Esophagus muscularis mucosa (tissue), 4 donors: Measurements from ENCODE around the gene REXO2. TPM values are rescaled to one million over a fixed set of nuclear protein-coding genes. Genes with fewer than 3 reads are reported as not detected.

Experiments
- DNase-seq: peaks from one replicate; pipeline ENCODE4 v3.0.0-alpha.2; 2017; ENCODE audit errors: extremely low spot score
- H3K27ac ChIP-seq, 4 donors: fragments of 200-600 bp; sonication (generic); replicated peaks in 1 of 4; 1 replicate in 3 of 4; 2 replicates in 1 of 4; pipeline ENCODE4 v1.5.1; 2016 to 2019; ENCODE audit warnings: mild to moderate bottlenecking in 1 of 4
- H3K27me3 ChIP-seq, 4 donors: fragments of 200-600 bp; sonication (generic); one replicate each; pipeline versions ENCODE4 v1.5.1 to v1.6.0; 2016 to 2019
- H3K36me3 ChIP-seq, 4 donors: fragments of 200-600 bp; sonication (generic); one replicate each; pipeline ENCODE4 v1.5.1; 2016 to 2019
- H3K4me1 ChIP-seq, 4 donors: fragments of 200-600 bp; sonication (generic); one replicate each; pipeline ENCODE4 v1.5.1; 2016 to 2019
- H3K4me3 ChIP-seq, 4 donors: fragments of 200-600 bp; sonication (generic); 1 replicate in 2 of 4; 2 replicates in 2 of 4; pipeline ENCODE4 v1.5.1; 2016 to 2019; ENCODE audit warnings: mild to moderate bottlenecking in 4 of 4, moderate library complexity in 1 of 4
- H3K9me3 ChIP-seq, 4 donors: fragments of 200-600 bp; sonication (generic); 1 replicate in 3 of 4; 2 replicates in 1 of 4; pipeline ENCODE4 v1.5.1; 2016 to 2019
- CTCF ChIP-seq, 3 experiments: fragments of 200-600 bp in 2 of 3; fragments of 450-650 bp in 1 of 3; sonication (generic) in 2 of 3; IDR thresholded peaks; one replicate each; pipeline ENCODE4 v1.5.1; 2017 to 2019; ENCODE audit warnings: antibody characterized with exemption in 3 of 3, mild to moderate bottlenecking in 2 of 3, moderate library complexity in 1 of 3
- EP300 ChIP-seq: sonication (generic); formaldehyde crosslinking; IDR thresholded peaks from one replicate; pipeline ENCODE4 v1.6.1; 2017; ENCODE audit warnings: antibody characterized with exemption
- POLR2A ChIP-seq: fragments of 450-650 bp; IDR thresholded peaks from one replicate; pipeline ENCODE4 v1.6.1; 2017; ENCODE audit warnings: antibody characterized with exemption, moderate library complexity, mild to moderate bottlenecking, low read depth
- POLR2AphosphoS5 ChIP-seq, 2 donors: sonication (generic); formaldehyde crosslinking; IDR thresholded peaks; one replicate each; pipeline ENCODE4 v1.6.1; 2017; ENCODE audit warnings: antibody characterized with exemption in 2 of 2
- WGBS: methylation state at CpG from one replicate; pipeline ENCODE4 v1.1.5; 2018; 5-methylcytosine and 5-hydroxymethylcytosine counted together
- intact Hi-C: fragments of 100-400 bp; cut with DNase I; formaldehyde crosslinking; loops from one replicate; pipeline ENCODE4 v1.15.1; 2023
- total RNA-seq, 4 donors: library from RNA; depleted of rRNA; stranded (reverse); fragments of >200 nt; gene quantifications; one replicate each; pipeline versions ENCODE4 v1.1.0 to v1.2.1, GENCODE V29; 2016

REXO2 gene
- total RNA-seq, 4 donors from 2014 or later: 95.1 to 152 (median 142) TPM

DNA sequence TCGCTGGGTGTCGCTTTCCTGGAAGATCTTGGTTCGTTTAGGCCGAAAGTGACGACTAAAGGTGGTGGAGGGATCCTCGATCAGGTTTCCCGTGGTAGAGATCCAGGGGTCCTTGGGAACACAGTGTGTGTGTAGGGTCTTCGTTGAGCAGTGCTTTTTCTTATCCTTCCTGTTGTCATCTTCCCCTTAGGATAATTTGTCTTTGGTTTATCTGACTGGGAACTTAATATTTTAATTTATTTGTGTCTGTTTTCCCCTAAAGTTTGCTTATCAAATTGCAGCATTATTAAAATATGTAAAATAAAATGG is 38.4 kb upstream of the REXO2 start:
- peaks cover 42 to 70% (median 61%) of the 10 kb centered on the region in 4 donors for H3K4me1 ChIP-seq
- intact Hi-C loops: loop anchor here (2.0 to 5.0 kb wide), 2 partner anchors 38 to 54 kb away; partner anchors contain the start of gene REXO2

GRCh38 chr11:114401311-114401710 is 38.0 kb upstream of the REXO2 start:
- Histone ChIP-seq H3K27ac (peak overlapping the region; percentile 95 to 98 (median 98)), H3K4me1 (peaks cover 42 to 70% (median 61%) of the 10 kb centered on the region in 4 donors), H3K9me3 (no peaks in the 10 kb centered on the region), H3K36me3 (peaks cover 0 to 14% (median 8%) of the 10 kb centered on the region in 4 donors), H3K4me3 (peak overlapping the region; percentile 73 to 88 (median 78)), H3K27me3 (no peaks in the 10 kb centered on the region)
- 3% methylated on average over 4 of the region's 4 CpGs for WGBS
- intact Hi-C loops: loop anchor here (2.0 to 5.0 kb wide), 2 partner anchors 37 to 54 kb away; partner anchors contain the start of gene REXO2
- no peak for DNase-seq
- TF ChIP-seq POLR2A (no peak), POLR2AphosphoS5 (IDR thresholded peaks at IDR 0.05) (no peak), EP300 (no peak), CTCF (IDR thresholded peaks at IDR 0.05) (no peak)

More for the DNA sequence above, 38.4 kb upstream of the REXO2 start:
- Histone ChIP-seq H3K36me3 (peaks cover 0 to 9% (median 3%) of the 10 kb centered on the region in 4 donors), H3K27ac (peak overlapping the region; percentile 95 to 98 (median 98)), H3K9me3 (no peaks in the 10 kb centered on the region), H3K27me3 (no peaks in the 10 kb centered on the region), H3K4me3 (peak overlapping the region; percentile 73 to 88 (median 78))
- DNase-seq: no peak
- TF ChIP-seq CTCF (IDR thresholded peaks at IDR 0.05) (no peak), POLR2AphosphoS5 (IDR thresholded peaks at IDR 0.05) (no peak), EP300 (no peak), POLR2A (no peak)
- 0% methylated on average over 8 of the region's 8 CpGs for WGBS

- intact Hi-C loops: no loop called here
- 98% methylated on average over 4 of the region's 4 CpGs for WGBS
Measured at GRCh38 chr11:114412946-114413345, 26.3 kb upstream of the REXO2 start.

DNA sequence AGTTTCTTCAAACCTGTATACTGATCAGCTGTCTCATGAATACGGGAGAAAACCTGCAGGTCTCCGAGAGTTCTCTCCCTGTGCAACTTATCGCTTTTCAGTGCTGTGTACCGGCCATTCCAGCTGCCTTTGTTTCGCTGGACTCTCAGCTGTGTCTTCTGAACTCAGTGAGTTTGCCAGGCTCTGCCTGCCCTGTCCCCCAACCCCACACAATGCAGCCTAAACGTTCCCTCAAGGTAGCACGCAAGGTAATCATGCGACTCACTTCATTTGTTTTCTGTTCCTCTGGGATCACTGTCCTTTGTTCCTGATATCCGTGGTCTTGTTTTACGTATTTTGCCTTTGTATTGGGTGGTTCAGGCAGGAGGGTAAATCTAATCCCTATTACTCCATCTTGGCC is 25.3 kb upstream of the REXO2 start:
- intact Hi-C loops: no loop called here
- H3K27me3 ChIP-seq: no peaks in the 10 kb centered on the region
- H3K4me3 ChIP-seq: no peak overlapping the region
- H3K27ac ChIP-seq: no peak overlapping the region
- TF ChIP-seq CTCF (IDR thresholded peaks at IDR 0.05) (no peak), POLR2AphosphoS5 (IDR thresholded peaks at IDR 0.05) (no peak), EP300 (no peak), POLR2A (no peak)
- H3K9me3 ChIP-seq: no peaks in the 10 kb centered on the region
- no peaks in the 10 kb centered on the region for H3K4me1 ChIP-seq
- DNase-seq: no peak
- H3K36me3 ChIP-seq: peaks cover 7 to 30% (median 19%) of the 10 kb centered on the region in 4 donors
- WGBS: 94% methylated on average over 10 of the region's 10 CpGs

More at GRCh38 chr11:114412946-114413345, 26.3 kb upstream of the REXO2 start:
- DNase-seq: no peak
- no peak overlapping the region for H3K27ac ChIP-seq
- peaks cover 9 to 40% (median 21%) of the 10 kb centered on the region in 4 donors for H3K36me3 ChIP-seq
- H3K4me3 ChIP-seq: no peak overlapping the region
- H3K9me3 ChIP-seq: no peaks in the 10 kb centered on the region
- no peaks in the 10 kb centered on the region for H3K27me3 ChIP-seq
- H3K4me1 ChIP-seq: no peaks in the 10 kb centered on the region
- no peak for TF ChIP-seq POLR2A

GRCh38 chr11:114416441-114416961 is 22.8 kb upstream of the REXO2 start:
- no peak for TF ChIP-seq CTCF (IDR thresholded peaks at IDR 0.05)
- no peak for TF ChIP-seq POLR2AphosphoS5 (IDR thresholded peaks at IDR 0.05)
- no peak for TF ChIP-seq POLR2A
- TF ChIP-seq EP300: no peak
- no peak for DNase-seq
- no peaks in the 10 kb centered on the region for H3K9me3 ChIP-seq
- no peaks in the 10 kb centered on the region for H3K4me1 ChIP-seq
- H3K27me3 ChIP-seq: no peaks in the 10 kb centered on the region
- peaks cover 0 to 10% (median 3%) of the 10 kb centered on the region in 4 donors for H3K36me3 ChIP-seq
- H3K27ac ChIP-seq: no peak overlapping the region
- intact Hi-C loops: no loop called here
- no peak overlapping the region for H3K4me3 ChIP-seq
